ENCODE measurements around the gene KAZN. TPM values are rescaled to one million over a fixed set of nuclear protein-coding genes. Genes with fewer than 3 reads are reported as not detected.

Gene KAZN
- total RNA-seq, 1 experiment from 2014 or later, result 6.5 TPM

DNA sequence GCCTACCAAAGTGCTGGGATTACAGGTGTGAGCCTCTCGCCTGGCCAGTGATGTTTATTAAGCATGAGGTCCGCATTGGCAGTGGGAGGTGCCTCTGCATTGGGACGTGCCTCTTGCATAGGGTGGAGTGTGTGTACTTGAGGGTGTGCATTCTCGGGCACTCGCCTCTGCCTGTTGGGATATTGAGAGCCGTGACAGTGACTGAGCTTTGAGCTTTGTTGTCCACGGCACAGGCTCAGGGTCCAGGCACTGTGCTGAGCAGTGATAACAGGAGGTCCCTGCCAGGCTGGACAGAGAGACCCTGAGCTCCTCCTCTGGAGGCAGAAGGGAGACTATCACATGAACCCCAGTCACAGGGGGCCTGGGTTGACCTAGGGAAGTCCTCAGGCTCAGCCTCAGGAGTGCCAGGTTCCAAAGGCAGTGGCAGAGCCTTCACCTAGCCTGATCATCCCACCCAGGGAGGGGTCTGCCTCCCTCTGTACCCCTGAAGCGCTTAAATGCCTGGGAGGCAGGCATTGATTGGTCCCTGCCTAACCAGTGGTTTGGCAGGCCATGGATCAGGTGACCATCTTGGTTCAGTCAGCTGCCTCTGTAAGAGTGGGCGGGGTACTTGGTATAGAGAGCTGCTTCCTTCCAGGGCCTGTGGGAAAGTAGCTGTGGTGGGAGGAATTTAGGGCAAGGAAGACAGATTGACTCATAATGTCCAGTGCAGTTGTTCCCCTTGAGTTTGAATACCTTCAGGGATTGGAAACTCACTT is 341.2 kb downstream of the KAZN start:
- DNase-seq (ENCODE audit: low read depth, low spot score), result peak; percentile 75
- in situ Hi-C loops (cut with HindIII; ENCODE audit: low pct_unique_long_range_greater_than_20kb, low sequenced_read_pairs), result no loop called here

DNA sequence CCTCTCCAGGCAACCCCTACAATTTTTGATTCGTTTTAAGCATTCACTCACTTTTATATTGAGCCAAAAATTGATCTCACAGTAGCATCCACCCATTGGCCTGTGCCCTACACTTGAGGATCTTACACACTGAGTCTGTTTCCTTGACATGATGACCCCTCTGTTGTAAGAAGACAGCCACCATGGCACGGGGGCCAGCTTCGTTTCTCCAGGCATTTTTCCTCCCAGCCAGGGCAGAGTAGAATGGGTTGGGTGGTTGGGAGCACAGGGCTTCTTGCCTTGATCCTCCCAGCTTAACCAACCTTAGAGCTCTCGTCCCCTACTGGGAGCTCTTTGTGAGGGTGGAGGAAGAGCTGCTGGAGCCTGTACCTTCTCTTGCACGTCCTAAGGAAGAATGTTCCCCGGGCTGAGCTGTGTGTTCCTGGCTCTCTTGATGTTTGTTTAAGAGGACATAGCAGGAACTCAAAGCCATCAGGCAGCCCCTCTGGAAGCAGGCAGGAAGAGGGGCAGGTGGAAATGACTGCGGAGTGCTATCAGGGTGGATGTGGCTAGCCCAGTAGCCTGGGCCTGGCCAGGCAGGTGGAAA is 341.9 kb downstream of the KAZN start:
- in situ Hi-C loops (cut with HindIII; ENCODE audit: low pct_unique_long_range_greater_than_20kb, low sequenced_read_pairs), result no loop called here
- DNase-seq (ENCODE audit: low read depth, low spot score), result no peak

DNA sequence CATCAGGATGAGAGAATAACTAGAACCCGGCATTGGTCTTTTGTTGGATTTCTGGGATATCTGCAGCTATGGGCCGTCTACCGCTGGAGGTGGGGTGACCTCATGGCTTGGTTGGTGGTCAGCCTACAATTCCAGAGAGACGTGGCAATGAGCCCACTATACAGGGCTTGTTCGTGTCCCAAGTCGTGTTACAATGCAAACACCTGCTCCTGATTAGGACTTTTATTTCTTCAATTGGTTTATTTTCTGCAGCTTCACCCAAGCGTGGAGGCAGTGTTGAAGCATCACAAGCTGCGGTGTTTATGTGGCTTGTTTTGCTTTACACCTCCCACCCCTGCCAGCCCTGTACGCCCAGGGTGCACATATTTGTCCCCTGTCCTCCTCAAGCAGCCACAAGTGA is 343.4 kb downstream of the KAZN start:
- in situ Hi-C loops (cut with HindIII; ENCODE audit: low pct_unique_long_range_greater_than_20kb, low sequenced_read_pairs), result no loop called here

DNA sequence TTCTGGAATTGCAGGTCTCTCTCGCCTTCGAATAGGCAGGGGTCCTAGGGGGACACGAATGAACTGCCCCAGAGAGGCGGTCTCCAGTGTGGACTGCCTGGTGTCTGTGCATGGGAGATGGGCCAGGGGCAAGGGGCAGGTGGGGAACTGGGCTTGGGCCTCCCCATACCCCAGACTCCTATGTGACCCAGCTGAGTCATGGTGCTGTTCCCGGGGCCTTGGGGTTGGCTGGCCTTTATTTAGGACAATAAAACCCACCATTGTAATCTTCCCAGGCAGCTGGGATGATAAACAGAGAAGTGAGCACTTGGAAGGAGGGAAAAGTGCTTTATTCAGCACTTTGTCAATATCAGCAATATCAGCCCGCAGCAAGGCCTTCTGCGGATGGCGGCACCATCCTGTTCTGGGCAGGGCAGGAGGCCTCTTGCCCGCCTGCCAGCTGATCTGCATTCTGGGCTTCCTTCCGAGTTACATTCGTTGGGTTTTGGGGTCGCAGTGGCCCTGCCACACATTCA is 346.0 kb downstream of the KAZN start:
- in situ Hi-C loops (cut with HindIII; ENCODE audit: low pct_unique_long_range_greater_than_20kb, low sequenced_read_pairs), result no loop called here
- no peak for DNase-seq (ENCODE audit: low read depth, low spot score)

More for the DNA sequence above, 343.4 kb downstream of the KAZN start:
- no peak for DNase-seq (ENCODE audit: low read depth, low spot score)

DNA sequence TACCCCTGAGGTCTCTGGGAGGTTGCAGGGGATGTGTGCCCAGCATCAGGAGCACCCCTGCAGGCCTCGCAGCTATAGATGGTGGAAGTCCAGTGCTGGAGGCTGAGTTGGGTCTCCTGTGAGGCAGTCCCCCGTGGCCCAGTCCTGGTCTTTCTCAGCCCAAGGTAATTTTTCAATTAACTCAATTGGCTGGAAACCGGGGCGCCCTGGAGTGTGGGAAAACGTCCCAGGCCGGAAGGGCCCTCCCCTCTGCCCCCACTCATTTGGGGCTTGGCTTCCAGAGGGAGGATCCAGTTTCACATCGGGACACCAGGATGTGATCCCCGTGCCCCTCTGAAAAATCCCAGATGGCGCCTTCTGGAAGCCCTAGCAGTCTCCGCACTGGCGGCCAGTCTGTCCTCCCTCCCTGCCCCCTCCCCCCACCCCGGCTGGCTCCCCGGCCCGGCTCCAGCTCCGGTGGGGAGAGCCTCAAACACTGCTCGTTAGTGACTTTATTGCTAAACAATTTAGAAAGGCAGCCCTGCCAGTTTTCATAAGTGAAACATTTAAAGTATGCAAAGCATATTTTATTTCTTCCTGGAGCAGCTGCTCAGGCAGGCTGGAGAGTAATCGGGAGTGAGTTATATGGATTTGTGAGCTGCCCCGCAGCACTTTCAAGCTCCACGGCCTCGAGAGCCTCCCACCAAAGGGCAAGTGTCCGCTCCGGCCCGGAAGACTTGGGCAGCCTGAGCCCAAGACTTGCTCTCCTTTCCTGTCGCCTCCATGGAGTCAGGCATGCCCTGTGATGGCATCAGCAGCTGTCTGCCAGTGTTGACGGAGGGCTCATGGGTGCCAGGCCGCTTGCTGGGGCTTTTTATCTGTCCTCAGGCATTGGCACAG is 346.9 kb downstream of the KAZN start:
- in situ Hi-C loops (cut with HindIII; ENCODE audit: low pct_unique_long_range_greater_than_20kb, low sequenced_read_pairs), result no loop called here
- no peak for DNase-seq (ENCODE audit: low read depth, low spot score)

GRCh38 chr1:14946011-14946359 is 347.5 kb downstream of the KAZN start:
- DNase-seq (ENCODE audit: low read depth, low spot score), result no peak
- in situ Hi-C loops (cut with HindIII; ENCODE audit: low pct_unique_long_range_greater_than_20kb, low sequenced_read_pairs), result no loop called here

DNA sequence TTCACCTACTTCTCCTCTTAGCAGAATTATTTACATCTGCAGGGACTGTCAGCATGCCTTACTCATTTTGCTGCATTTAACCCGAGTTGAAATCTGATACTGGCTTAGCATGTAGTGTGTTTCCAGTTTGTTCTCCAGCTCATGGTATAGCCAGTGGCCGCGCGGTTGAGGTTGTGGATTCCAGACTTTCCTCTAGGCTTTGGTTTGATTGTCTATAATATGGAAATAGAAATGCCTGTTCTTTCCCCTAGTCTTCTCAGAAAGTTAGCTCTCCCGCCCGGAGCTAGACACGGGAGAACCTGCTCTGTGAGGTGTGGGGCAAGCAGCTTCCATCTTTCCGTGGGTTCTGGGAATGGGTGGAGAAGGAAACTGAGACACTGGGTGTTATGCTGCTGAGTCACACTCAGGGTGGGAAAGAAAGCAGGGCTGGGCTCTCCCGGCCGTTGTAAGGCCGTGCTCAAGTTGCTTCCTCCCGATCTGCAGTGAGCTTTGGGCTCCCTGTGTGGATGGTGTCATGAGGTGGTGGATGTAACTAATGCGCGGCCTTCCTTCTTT is 348.3 kb downstream of the KAZN start:
- no peak for DNase-seq (ENCODE audit: low read depth, low spot score)
- in situ Hi-C loops (cut with HindIII; ENCODE audit: low pct_unique_long_range_greater_than_20kb, low sequenced_read_pairs), result no loop called here

DNA sequence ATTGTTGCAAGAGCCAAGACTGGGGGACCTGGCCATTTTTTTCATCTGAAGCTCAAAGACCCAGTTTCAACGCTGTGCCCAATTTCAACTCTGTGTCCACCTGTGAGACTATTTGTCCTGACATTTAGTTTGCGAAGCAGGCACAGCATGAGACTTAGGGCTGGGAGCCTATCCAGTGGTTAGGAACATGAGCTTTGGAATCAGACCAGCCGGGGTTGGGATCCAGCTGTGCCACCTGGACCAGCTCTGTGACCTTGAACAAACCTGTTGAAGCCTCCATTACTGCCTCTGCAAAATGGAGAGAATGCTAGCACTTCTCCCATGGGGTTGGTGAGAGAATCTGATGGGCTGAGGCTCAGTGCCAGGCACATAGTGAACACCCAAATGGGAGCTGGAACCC is 348.9 kb downstream of the KAZN start:
- in situ Hi-C loops (cut with HindIII; ENCODE audit: low pct_unique_long_range_greater_than_20kb, low sequenced_read_pairs), result no loop called here
- DNase-seq (ENCODE audit: low read depth, low spot score), result no peak

DNA sequence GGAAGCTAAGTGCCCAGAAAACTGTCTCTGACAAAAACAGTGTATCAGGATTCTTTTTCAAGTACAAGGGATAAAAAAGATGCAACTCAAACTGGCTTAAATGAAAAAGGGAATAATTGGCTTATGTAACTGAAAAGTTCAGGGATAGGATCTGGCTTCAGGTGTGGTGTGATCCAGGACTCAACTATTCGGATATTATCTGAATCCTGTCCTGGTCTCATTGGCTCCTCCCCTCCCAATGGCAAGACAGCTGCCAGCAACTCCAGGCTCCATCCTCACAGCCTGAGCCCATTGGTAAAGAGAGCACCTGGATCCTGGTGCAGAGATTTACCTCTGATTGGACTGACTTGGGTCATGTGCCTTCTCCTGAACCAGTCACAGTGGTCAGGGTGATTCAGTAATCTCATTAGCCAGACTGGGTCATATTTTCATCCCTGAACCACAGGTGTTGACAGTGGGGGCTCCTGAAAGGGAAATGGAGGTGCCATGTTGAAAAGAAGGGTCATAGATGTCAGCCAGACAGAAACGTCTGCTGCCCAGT is 349.7 kb downstream of the KAZN start:
- in situ Hi-C loops (cut with HindIII; ENCODE audit: low pct_unique_long_range_greater_than_20kb, low sequenced_read_pairs), result no loop called here
- no peak for DNase-seq (ENCODE audit: low read depth, low spot score)

DNA sequence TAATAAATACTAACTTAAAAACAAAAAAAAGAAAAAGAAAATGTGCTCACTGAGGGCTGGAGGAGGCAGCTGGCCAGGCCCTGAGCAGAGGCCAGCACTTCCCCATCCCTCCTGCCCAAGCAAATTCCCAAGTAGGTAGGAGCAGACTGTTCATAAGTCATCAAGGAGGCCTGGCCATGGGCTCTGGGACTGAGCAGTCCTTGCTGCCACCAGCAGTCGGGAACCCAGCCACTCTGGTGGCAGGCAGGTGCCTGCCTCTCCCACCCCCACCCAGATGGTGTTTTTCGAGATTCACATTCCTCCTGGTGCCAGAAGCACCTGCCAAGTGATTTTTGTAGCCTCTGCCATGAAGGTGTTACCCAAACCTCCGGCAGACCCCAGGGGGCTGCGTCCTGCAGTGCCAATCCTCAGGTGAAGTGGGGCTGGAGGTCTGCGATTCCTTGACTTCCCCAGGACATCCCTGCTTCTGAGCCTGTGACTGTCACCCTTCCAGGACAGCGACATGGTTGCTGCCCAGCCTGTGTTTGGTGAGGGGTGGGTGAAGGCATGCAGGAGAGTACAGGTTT is 350.9 kb downstream of the KAZN start:
- no peak for DNase-seq (ENCODE audit: low read depth, low spot score)
- in situ Hi-C loops (cut with HindIII; ENCODE audit: low pct_unique_long_range_greater_than_20kb, low sequenced_read_pairs), result no loop called here

DNA sequence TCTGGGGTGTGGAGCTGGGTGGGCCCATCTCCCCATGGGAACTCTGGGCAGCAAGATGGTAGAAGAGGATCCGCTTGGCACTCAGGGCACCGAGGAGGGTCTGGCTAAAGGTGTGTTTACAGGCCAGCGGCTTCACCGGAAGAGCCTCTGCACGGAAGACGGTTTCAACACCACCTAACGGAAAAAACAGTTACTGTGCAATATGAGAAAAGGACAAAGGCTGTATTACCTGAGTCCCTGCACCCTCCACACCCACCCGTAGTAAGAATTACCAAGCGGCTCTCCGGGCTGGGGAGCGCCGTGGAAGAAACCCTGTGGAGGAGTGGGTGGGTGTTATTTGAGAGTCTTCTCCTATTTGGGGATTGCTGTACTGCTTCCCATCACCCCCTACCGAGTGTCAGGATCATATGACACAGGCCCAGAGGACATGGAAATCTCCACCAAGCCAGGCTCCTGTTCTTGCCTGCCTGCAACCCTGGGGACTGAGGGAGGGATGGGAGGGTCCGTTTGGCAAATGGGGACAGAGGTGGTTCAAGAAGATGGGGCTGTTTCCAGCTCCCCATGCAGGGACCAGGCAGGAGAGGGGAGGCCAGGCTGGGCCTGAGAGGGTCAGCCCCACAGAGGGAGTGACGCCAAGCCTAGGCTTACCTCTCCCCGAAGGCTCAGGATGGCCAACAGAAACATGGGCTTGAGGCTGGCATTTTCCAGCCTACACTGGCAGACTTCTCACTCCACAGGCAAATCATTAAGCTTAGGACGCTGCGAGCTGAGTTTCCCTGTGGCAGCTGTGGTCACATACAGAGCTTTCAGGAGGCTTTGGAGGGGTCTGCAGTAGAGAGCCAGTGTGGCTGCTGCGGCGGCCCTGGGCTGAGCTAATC is 351.6 kb downstream of the KAZN start:
- no peak for DNase-seq (ENCODE audit: low read depth, low spot score)
- in situ Hi-C loops (cut with HindIII; ENCODE audit: low pct_unique_long_range_greater_than_20kb, low sequenced_read_pairs), result no loop called here

GRCh38 chr1:14951766-14952165 is 353.3 kb downstream of the KAZN start:
- in situ Hi-C loops (cut with HindIII; ENCODE audit: low pct_unique_long_range_greater_than_20kb, low sequenced_read_pairs), result no loop called here
- DNase-seq (ENCODE audit: low read depth, low spot score), result no peak

DNA sequence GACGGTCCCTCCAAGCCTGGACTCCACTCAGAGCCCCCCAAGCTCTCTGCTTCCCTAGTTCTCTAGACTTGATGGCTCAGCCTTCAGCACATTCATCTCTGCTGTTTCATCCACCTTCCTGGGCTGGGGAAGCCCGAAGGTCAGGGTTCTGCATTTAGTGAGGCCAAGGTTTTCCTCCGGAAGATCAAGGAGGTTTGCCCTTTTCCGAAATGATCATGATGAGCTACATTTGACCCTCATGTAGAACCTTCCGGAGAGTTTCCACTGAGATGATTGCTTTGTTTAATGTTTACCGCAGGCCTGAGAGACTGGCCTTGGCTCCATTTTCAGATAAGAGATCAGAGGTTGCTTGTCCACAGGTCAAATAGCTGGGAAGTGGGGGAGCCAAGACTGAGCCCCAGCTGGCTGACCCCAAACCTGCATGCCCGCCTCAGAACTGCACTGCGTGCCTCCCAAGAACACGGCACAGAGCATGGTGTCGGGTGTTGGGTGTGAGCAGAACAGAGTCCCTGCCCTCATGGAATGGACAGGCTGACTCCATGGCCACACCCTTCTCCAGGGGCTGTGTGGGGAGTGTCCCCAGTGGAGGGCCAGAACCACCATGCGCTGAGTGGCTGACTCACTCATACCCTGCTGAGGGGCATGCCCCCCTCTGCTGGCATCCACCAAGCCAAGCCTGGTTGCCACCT is 354.3 kb downstream of the KAZN start:
- DNase-seq (ENCODE audit: low read depth, low spot score), result no peak
- in situ Hi-C loops (cut with HindIII; ENCODE audit: low pct_unique_long_range_greater_than_20kb, low sequenced_read_pairs), result no loop called here

GRCh38 chr1:14954210-14954609 is 355.7 kb downstream of the KAZN start:
- no peak for DNase-seq (ENCODE audit: low read depth, low spot score)
- in situ Hi-C loops (cut with HindIII; ENCODE audit: low pct_unique_long_range_greater_than_20kb, low sequenced_read_pairs), result no loop called here

DNA sequence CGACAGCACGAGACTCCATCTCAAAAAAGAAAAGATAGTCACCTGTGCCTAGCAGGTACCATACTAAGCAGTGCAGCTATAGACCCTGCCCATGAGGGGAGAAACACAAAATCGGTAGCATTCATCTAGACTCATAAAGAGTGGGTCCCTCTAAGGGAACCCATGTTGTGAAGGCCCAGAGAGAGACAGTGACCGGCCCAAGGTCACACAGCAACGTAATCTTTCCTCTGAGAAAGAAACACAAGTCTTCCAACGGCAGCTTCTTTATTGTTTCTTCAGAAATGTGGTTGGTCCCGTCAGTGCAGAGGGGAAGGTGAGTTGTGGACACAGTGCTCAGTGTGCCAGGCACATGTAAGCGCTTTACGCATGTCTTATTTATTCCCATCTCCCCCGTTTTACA is 356.4 kb downstream of the KAZN start:
- in situ Hi-C loops (cut with HindIII; ENCODE audit: low pct_unique_long_range_greater_than_20kb, low sequenced_read_pairs), result no loop called here

DNA sequence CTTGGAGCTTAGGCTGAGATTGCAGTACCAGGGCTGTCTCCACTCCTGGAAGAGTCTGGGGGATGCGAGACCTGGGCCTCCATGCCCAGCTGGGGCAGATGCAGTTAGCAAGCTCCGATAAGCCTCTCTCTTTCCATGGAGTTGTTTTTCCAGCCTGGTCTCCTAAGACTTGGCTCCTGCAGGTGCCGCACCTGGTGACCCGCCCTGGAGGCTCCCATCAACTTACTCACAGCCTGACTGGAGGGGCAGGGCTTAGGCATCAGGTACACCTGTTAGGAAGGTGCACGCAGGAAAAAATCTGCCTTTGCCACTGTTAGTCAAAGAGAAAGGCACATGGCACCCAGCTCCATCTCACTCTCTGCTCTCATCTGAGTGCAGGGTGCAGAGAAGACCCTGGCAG is 356.9 kb downstream of the KAZN start:
- in situ Hi-C loops (cut with HindIII; ENCODE audit: low pct_unique_long_range_greater_than_20kb, low sequenced_read_pairs), result no loop called here
- no peak for DNase-seq (ENCODE audit: low read depth, low spot score)

More for the DNA sequence above, 356.4 kb downstream of the KAZN start:
- DNase-seq (ENCODE audit: low read depth, low spot score), result no peak
